ENCODE data around the gene ANKRD63. TPM values are rescaled to one million over a fixed set of nuclear protein-coding genes. Genes with fewer than 3 reads are reported as not detected.

ANKRD63 gene
- total and polyA plus RNA-seq, 2 of the 8 experiments (the other 6 are each of a cell fraction or from before 2014, with no cell fraction given): 0.18 to 0.26 TPM

- no peak for FAIRE-seq
- CTCF ChIA-PET (ENCODE audit: partially characterized antibody): interaction anchor here (0.8 to 23.9 kb wide), 10 partner anchors 9 to 256 kb away, joined by 3 to 584 read pairs (median 23); partner anchors contain the start of genes ANKRD63, CCDC9B and INAFM2
- POLR2A ChIA-PET (ENCODE audit: partially characterized antibody): interaction anchor here (0.7 to 3.0 kb wide), 10 partner anchors 11 to 81 kb away, joined by 3 to 46 read pairs (median 4); partner anchors contain the start of genes ANKRD63 and KNSTRN
- TF ChIP-seq SIX5 (IDR thresholded peaks at IDR 0.05; ENCODE audit: low read depth, low read length) (no peak), BCL11A (IDR thresholded peaks at IDR 0.05; ENCODE audit: low read depth in 2 of 2, low read length in 2 of 2) (no peak), ASH2L (IDR thresholded peaks at IDR 0.05; ENCODE audit: low read length) (no peak), SIRT6 (IDR thresholded peaks at IDR 0.05; ENCODE audit: low read length) (no peak), MAX (IDR thresholded peaks at IDR 0.05) (peak; percentile 12; the same call in 1 of the 2 replicates), RBBP5 (IDR thresholded peaks at IDR 0.05; ENCODE audit: borderline replicate concordance, low read depth, low read length) (peak; percentile 80; the same call in 1 of the 2 replicates), TEAD4 (IDR thresholded peaks at IDR 0.05; ENCODE audit: low read depth, low read length) (0 out of 2 replicates have a peak, but pooled peaks have one; percentile 41), POU5F1 (IDR thresholded peaks at IDR 0.05; ENCODE audit: low read depth, low read length) (no peak), YY1 (IDR thresholded peaks at IDR 0.05; ENCODE audit: low read depth, low read length) (no peak)
- TF ChIP-seq, protein P1, sequence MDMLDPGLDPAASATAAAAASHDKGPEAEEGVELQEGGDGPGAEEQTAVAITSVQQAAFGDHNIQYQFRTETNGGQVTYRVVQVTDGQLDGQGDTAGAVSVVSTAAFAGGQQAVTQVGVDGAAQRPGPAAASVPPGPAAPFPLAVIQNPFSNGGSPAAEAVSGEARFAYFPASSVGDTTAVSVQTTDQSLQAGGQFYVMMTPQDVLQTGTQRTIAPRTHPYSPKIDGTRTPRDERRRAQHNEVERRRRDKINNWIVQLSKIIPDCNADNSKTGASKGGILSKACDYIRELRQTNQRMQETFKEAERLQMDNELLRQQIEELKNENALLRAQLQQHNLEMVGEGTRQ (IDR thresholded peaks at IDR 0.05; ENCODE audit: low read length): no peak
These were observed 18.8 kb upstream of the ANKRD63 start for GRCh38 chr15:40301467-40302179.

More at GRCh38 chr15:40301467-40302179, 18.8 kb upstream of the ANKRD63 start:
- peak in 1 of 2 experiments; percentile 75 for DNase-seq (ENCODE audit: low read depth in 1 of 2, low spot score in 2 of 2)
- H3K14ac ChIP-seq (ENCODE audit: insufficient read length): no peak overlapping the region
- no peak overlapping the region for H2BK120ac ChIP-seq (replicated peaks; ENCODE audit: low read depth, low read length)
- H3K56ac ChIP-seq (replicated peaks; ENCODE audit: insufficient read length, low read depth, low read length): no peak overlapping the region
- peak overlapping the region; percentile 70; the same call in 1 of the 2 replicates for H2AK5ac ChIP-seq (ENCODE audit: low read depth, low read length)
- H4K8ac ChIP-seq (ENCODE audit: extremely low read depth, insufficient read depth, low read length): no peak overlapping the region
- no peak overlapping the region for H3K4me3 ChIP-seq (ENCODE audit: extremely low read depth in 1 of 4, insufficient read depth in 2 of 4, low read depth in 3 of 4, low read length in 4 of 4)
- H2BK20ac ChIP-seq (ENCODE audit: low read length): peak overlapping the region; percentile 87
- peak overlapping the region; percentile 28 for H4K91ac ChIP-seq (replicated peaks; ENCODE audit: insufficient read length, low read length)
- H3K27ac ChIP-seq (ENCODE audit: low read depth, low read length): no peak overlapping the region
- no peaks in the 10 kb centered on the region for H3K79me2 ChIP-seq (ENCODE audit: control insufficient read depth in 1 of 2, insufficient read depth in 2 of 2, low read length in 2 of 2)
- peak overlapping the region; percentile 78 for H2AFZ ChIP-seq (ENCODE audit: low read length)
- peak overlapping the region; percentile 15 for H3K4ac ChIP-seq (replicated peaks; ENCODE audit: insufficient read length, low read depth, low read length)
- H2BK12ac ChIP-seq (ENCODE audit: low read depth, low read length): peak overlapping the region; percentile 95; the same call in 1 of the 2 replicates
- no peak overlapping the region for H3K23ac ChIP-seq (ENCODE audit: insufficient read length)
- no peaks in the 10 kb centered on the region for H3K23me2 ChIP-seq (ENCODE audit: low read depth, low read length)
- peak overlapping the region; percentile 27 for H4K5ac ChIP-seq (ENCODE audit: insufficient read length, low read depth, low read length)
- H3K9me3 ChIP-seq (ENCODE audit: insufficient read depth in 2 of 2, low read depth in 1 of 2, low read length in 1 of 2): 0 out of 4 replicates have a peak, but pooled peaks cover 0 to 3% of the 10 kb centered on the region in 2 experiments
- H3K36me3 ChIP-seq (ENCODE audit: control insufficient read depth in 2 of 4, insufficient read depth in 4 of 4, low read length in 3 of 4): no peaks in the 10 kb centered on the region
- no peaks in the 10 kb centered on the region for H4K20me1 ChIP-seq (replicated peaks in 1 of 2; ENCODE audit: control insufficient read depth in 1 of 2, insufficient read depth in 2 of 2, low read length in 2 of 2)
- H3K4me1 ChIP-seq (replicated peaks in 1 of 4; ENCODE audit: control insufficient read depth in 3 of 4, insufficient read depth in 4 of 4, low read length in 3 of 4): peaks cover 0 to 23% (median 10%) of the 10 kb centered on the region in 4 experiments; a peak in 6 of 7 replicates
- H2BK5ac ChIP-seq (ENCODE audit: low read depth, low read length): peak overlapping the region; percentile 87
- 63% methylated on average over 12 of the region's 12 CpGs; no CpG with 5 or more reads in 1 of the 2 experiments for WGBS, 2 experiments (ENCODE audit: extremely low coverage in 1 of 2, insufficient coverage in 1 of 2, insufficient read length in 1 of 2, insufficient replicate concordance in 2 of 2, low coverage in 1 of 2, low lambda C conversion rate in 2 of 2, missing lambda C conversion rate in 1 of 2)
- H2BK15ac ChIP-seq (ENCODE audit: low read length): no peak overlapping the region
- H3K9ac ChIP-seq (replicated peaks in 1 of 4; ENCODE audit: extremely low read depth in 1 of 4, low read depth in 3 of 4, low read length in 3 of 4): no peak overlapping the region
- H3K18ac ChIP-seq (ENCODE audit: extremely low read depth, low read length): peak overlapping the region; percentile 84
- H3K4me2 ChIP-seq (ENCODE audit: insufficient read depth in 1 of 2, low read depth in 2 of 2, low read length in 2 of 2): peak overlapping the region; percentile 38 to 50; a peak in 3 of 4 replicates
- H3K79me1 ChIP-seq (ENCODE audit: low read depth, low read length): no peaks in the 10 kb centered on the region
- H3K27me3 ChIP-seq (replicated peaks in 1 of 4; ENCODE audit: control insufficient read depth in 3 of 4, extremely low read depth in 1 of 4, insufficient read depth in 3 of 4, low read length in 3 of 4): peaks cover 0 to 2% (median 0%) of the 10 kb centered on the region in 4 experiments; a peak in 1 of 7 replicates

All from H1 (cell line).